LNCaP clone FGC (cell line): Measurements from ENCODE around the gene WSB1.

Experiments
- DNase-seq: peaks from one replicate; pipeline ENCODE4 v3.0.0-alpha.2; 2011; ENCODE audit warnings: low read depth
- H3K4me3 ChIP-seq: 2 replicates; pipeline ENCODE4 v1.5.1; 2011; ENCODE audit warnings: mild to moderate bottlenecking, low read depth, low read length, control low read depth
- CTCF ChIP-seq: IDR thresholded peaks from 2 replicates; pipeline ENCODE4 v1.5.1; 2012; ENCODE audit warnings: mild to moderate bottlenecking; ENCODE audit not compliant: control insufficient read depth, insufficient read depth; ENCODE audit errors: extremely low read depth

The WSB1 gene

GRCh38 chr17:27256225-27257030 is 37.5 kb upstream of the WSB1 start:
- no peak for TF ChIP-seq CTCF
- peak; percentile 56 for DNase-seq
- H3K4me3 ChIP-seq, result no peak overlapping the region

GRCh38 chr17:27257031-27257357 is 36.9 kb upstream of the WSB1 start:
- no peak overlapping the region for H3K4me3 ChIP-seq
- TF ChIP-seq CTCF, result no peak
- no peak for DNase-seq

- DNase-seq, result no peak
Measured at GRCh38 chr17:27259356-27259755, 34.6 kb upstream of the WSB1 start.

GRCh38 chr17:27263386-27263785 is 30.5 kb upstream of the WSB1 start:
- no peak for DNase-seq
- no peak for TF ChIP-seq CTCF
- no peak overlapping the region for H3K4me3 ChIP-seq

More at GRCh38 chr17:27259356-27259755, 34.6 kb upstream of the WSB1 start:
- no peak for TF ChIP-seq CTCF
- no peak overlapping the region for H3K4me3 ChIP-seq

GRCh38 chr17:27264068-27264812 is 29.7 kb upstream of the WSB1 start:
- DNase-seq, result no peak
- TF ChIP-seq CTCF, result no peak
- H3K4me3 ChIP-seq, result no peak overlapping the region

- no peak overlapping the region for H3K4me3 ChIP-seq
- DNase-seq, result peak; percentile 74
- TF ChIP-seq CTCF, result no peak
Measured at GRCh38 chr17:27265333-27265732, 28.6 kb upstream of the WSB1 start.

GRCh38 chr17:27266228-27266627 is 27.7 kb upstream of the WSB1 start:
- no peak for TF ChIP-seq CTCF
- H3K4me3 ChIP-seq, result no peak overlapping the region
- no peak for DNase-seq
